AG04450 (cell line): ENCODE data around the gene PHF1. TPM values are rescaled to one million over a fixed set of nuclear protein-coding genes. Genes with fewer than 3 reads are reported as not detected.

ENCODE experiments used
- CTCF ChIA-PET: fragments of 300-600, 350-600 bp; formaldehyde crosslinking; extraction: SDS; loops from one replicate; lab custom pipeline; 2022; ENCODE audit warnings: antibody characterized with exemption, inconsistent platforms; lab: Charles Lee
- POLR2A ChIA-PET: fragments of 350-600 bp; formaldehyde crosslinking; extraction: SDS; loops from one replicate; lab custom pipeline; 2021; ENCODE audit warnings: antibody characterized with exemption, inconsistent platforms; lab: Yijun Ruan, JAX
- DNase-seq: peaks from one replicate; pipeline ENCODE4 v3.0.0-alpha.2; 2011; ENCODE audit warnings: low read depth, low spot score
- H3K27ac ChIP-seq: one replicate; pipeline ENCODE4 v1.5.1; 2012; ENCODE audit warnings: low read depth, low read length, control low read depth
- H3K27me3 ChIP-seq: one replicate; pipeline ENCODE4 v1.6.0; 2012; ENCODE audit warnings: low read length; ENCODE audit not compliant: control insufficient read depth, insufficient read depth
- H3K4me3 ChIP-seq: 2 replicates; pipeline ENCODE4 v1.5.1; 2011; ENCODE audit warnings: mild to moderate bottlenecking, low read depth, low read length, control low read depth
- H3K9me3 ChIP-seq: 2 replicates; pipeline ENCODE4 v1.5.1; 2012; ENCODE audit warnings: low read length; ENCODE audit not compliant: control insufficient read depth, insufficient read depth
- CTCF ChIP-seq: IDR thresholded peaks from 2 replicates; pipeline ENCODE4 v1.5.1; 2011; ENCODE audit warnings: low read depth, low read length, control low read depth, inconsistent platforms
- polyA plus RNA-seq: library from polyadenylated mRNA; depleted of rRNA; stranded (reverse); fragments of >200 nt; gene quantifications from 2 replicates; pipeline ENCODE4 v1.2.3, GENCODE V29; 2011

PHF1 gene
- polyA plus RNA-seq, 1 experiment: 26.6 TPM

DNA sequence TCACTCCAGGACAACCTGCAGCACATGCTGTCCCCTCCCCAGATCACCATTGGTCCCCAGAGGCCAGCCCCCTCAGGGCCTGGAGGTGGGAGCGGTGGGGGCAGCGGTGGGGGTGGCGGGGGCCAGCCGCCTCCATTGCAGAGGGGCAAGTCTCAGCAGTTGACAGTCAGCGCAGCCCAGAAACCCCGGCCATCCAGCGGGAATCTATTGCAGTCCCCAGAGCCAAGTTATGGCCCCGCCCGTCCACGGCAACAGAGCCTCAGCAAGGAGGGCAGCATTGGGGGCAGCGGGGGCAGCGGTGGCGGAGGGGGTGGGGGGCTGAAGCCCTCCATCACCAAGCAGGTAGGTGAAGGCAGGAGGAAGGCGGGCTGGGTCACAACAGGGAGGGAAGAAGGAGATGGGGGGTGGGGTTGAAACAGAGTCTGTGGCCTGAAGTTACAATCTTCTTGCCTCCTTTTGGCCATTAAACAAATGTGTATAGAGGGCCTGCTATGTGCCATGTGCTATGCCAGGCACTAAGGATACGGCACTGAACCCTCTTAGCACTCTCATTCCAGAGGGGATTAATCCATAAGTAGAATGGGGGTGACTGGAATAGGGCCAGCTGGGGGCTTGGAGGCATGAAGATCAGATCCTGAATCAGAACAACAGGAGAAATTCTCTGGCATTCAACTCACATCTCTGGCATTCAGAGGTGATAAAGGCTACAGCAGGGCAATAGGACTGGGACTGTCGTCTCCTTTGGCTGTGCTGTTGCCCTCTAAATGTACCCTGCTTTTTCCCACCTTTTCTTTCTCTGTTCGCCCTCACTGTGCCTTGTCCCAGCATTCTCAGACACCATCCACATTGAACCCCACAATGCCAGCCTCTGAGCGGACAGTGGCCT lies 33.0 kb downstream of the PHF1 start:
- no peak for TF ChIP-seq CTCF
- ChIA-PET CTCF (no interaction called here), POLR2A (interaction anchor here (1.1 kb wide), 1 partner anchor 11 kb away, joined by 5 read pairs; the partner anchor contains the start of gene ZBTB9)
- no peak overlapping the region for H3K4me3 ChIP-seq
- H3K9me3 ChIP-seq: no peaks in the 10 kb centered on the region
- no peak overlapping the region for H3K27ac ChIP-seq
- no peaks in the 10 kb centered on the region for H3K27me3 ChIP-seq
- no peak for DNase-seq

DNA sequence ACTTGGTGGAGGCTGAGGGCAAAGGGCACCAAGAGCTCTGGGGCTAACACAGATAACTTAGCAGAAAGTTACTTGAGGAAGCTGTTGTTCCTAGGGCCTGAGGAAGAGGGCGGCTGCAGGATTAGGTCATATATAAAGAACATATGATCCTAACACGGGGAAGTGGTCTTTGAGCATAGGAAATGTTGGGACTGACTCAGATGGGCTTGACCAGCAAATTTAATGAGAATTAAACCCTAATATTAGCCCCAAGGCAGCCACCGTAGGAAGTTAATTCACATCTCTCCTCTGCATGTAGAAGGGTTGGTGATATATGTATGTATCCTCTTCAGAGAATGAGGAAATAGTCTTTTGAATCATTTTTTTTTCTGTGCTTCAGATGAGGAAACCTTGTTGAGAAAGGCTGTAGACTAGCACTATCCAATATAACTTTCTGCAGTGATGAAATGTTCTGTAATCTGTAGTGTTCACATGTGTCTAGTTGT lies 34.3 kb downstream of the PHF1 start:
- H3K27ac ChIP-seq: no peak overlapping the region
- no peaks in the 10 kb centered on the region for H3K9me3 ChIP-seq
- no peak overlapping the region for H3K4me3 ChIP-seq
- ChIA-PET POLR2A (interaction anchor here (0.6 to 1.1 kb wide), 3 partner anchors 9 to 31 kb away, joined by 3 to 5 read pairs (median 4); partner anchors contain the start of gene ZBTB9), CTCF (no interaction called here)
- TF ChIP-seq CTCF: no peak
- H3K27me3 ChIP-seq: no peaks in the 10 kb centered on the region
- DNase-seq: no peak

GRCh38 chr6:33446356-33446755 lies 35.5 kb downstream of the PHF1 start:
- no peak for DNase-seq
- no peak overlapping the region for H3K27ac ChIP-seq
- no peaks in the 10 kb centered on the region for H3K27me3 ChIP-seq
- no peaks in the 10 kb centered on the region for H3K9me3 ChIP-seq
- ChIA-PET CTCF (no interaction called here), POLR2A (interaction anchor here (1.0 kb wide), 1 partner anchor 8 kb away, joined by 3 read pairs; the partner anchor contains the start of gene ZBTB9)
- no peak overlapping the region for H3K4me3 ChIP-seq
- no peak for TF ChIP-seq CTCF

DNA sequence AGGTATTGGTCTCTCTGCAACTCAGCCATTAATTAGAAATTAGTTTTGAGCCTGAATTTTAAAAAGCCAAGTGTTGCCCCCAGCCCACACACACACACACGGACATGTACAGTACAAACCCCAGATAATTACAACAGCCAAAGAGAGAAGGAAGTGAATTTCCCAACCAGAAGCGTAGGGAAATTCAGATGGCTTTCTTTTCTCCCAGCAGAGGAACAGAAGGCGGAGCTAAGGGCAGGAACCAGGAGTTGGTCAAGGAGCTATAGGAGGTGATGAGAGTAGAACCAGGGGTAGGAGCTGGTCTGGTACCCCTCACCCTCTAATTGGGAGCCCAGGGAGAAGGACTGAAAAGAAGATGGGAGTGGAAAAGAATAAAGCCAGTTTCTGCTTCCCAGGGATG lies 39.6 kb downstream of the PHF1 start:
- Histone ChIP-seq H3K4me3 (no peak overlapping the region), H3K27ac (peak overlapping the region; percentile 11), H3K27me3 (no peaks in the 10 kb centered on the region), H3K9me3 (no peaks in the 10 kb centered on the region)
- no peak for TF ChIP-seq CTCF
- no peak for DNase-seq
- POLR2A ChIA-PET: no interaction called here
- CTCF ChIA-PET: interaction anchor here (0.9 kb wide), 1 partner anchor 60 kb away, joined by 3 read pairs; no protein-coding TSS in a partner anchor

- Histone ChIP-seq H3K27ac (no peak overlapping the region), H3K9me3 (no peaks in the 10 kb centered on the region), H3K4me3 (no peak overlapping the region), H3K27me3 (no peaks in the 10 kb centered on the region)
- ChIA-PET POLR2A (interaction anchor here (0.6 kb wide), 1 partner anchor 134 kb away, joined by 3 read pairs; the partner anchor contains the start of gene ZBTB22), CTCF (no interaction called here)
- no peak for TF ChIP-seq CTCF
- DNase-seq: no peak
Measured at GRCh38 chr6:33451606-33452005, 40.8 kb downstream of the PHF1 start.
